K562 (cell line): ENCODE results near the gene C17orf113. TPM values are rescaled to one million over a fixed set of nuclear protein-coding genes. Genes with fewer than 3 reads are reported as not detected.
A peak's percentile ranks its signal among the peaks of the same experiment; 100 is the strongest.

Source experiments
- BHLHE40 ChIP-seq: IDR thresholded peaks from 2 replicates; pipeline ENCODE4 v1.6.1; 2011; ENCODE audit warnings: low read length, improper control_type of control experiment
- CBX2 ChIP-seq: fragments of 200-600 bp; sonication (generic); IDR thresholded peaks from one replicate; pipeline ENCODE4 v1.6.1; 2012; ENCODE audit warnings: mild to moderate bottlenecking, low read length, inconsistent platforms; ENCODE audit not compliant: insufficient read depth, poor library complexity, severe bottlenecking
- FOXK1 ChIP-seq: sonication (generic); formaldehyde crosslinking; IDR thresholded peaks from 2 replicates; pipeline ENCODE4 v1.8.0; 2022; ENCODE audit warnings: missing genetic modification reagents, mild to moderate bottlenecking, borderline replicate concordance
- FOXP4 ChIP-seq: sonication (generic); formaldehyde crosslinking; IDR thresholded peaks from 2 replicates; pipeline ENCODE4 v1.8.0; 2022; ENCODE audit warnings: mild to moderate bottlenecking, missing genetic modification reagents, borderline replicate concordance
- HNRNPL ChIP-seq: fragments of 200-400 bp; formaldehyde crosslinking; IDR thresholded peaks from 2 replicates; pipeline ENCODE4 v1.6.1; 2017; ENCODE audit warnings: low read depth, mild to moderate bottlenecking, low read length
- ILF3 ChIP-seq: fragments of 450-650 bp; IDR thresholded peaks from 2 replicates; pipeline ENCODE4 v1.6.1; 2018; ENCODE audit warnings: antibody characterized with exemption, mild to moderate bottlenecking, moderate library complexity, borderline replicate concordance
- L3MBTL2 ChIP-seq: fragments of 450-650 bp; IDR thresholded peaks from 2 replicates; pipeline ENCODE4 v1.6.1; 2016; ENCODE audit warnings: mild to moderate bottlenecking, moderate library complexity
- NFIX ChIP-seq: fragments of 250-450 bp; sonication (Bioruptor Pico); IDR thresholded peaks from 2 replicates; pipeline ENCODE4 v1.4.0; 2020; ENCODE audit warnings: low read depth, mild to moderate bottlenecking, moderate library complexity
- PCBP1 ChIP-seq: fragments of 200-400 bp; formaldehyde crosslinking; IDR thresholded peaks from 2 replicates; pipeline ENCODE4 v1.6.1; 2018; ENCODE audit warnings: mild to moderate bottlenecking, low read depth, low read length; ENCODE audit not compliant: poor library complexity, severe bottlenecking
- PTTG1 ChIP-seq: fragments of 450-650 bp; IDR thresholded peaks from 2 replicates; pipeline ENCODE4 v1.6.1; 2016; ENCODE audit warnings: low read depth, mild to moderate bottlenecking, missing genetic modification characterization, missing compliant biosample characterization
- SMARCB1 ChIP-seq: IDR thresholded peaks from 2 replicates; pipeline ENCODE4 v1.6.1; 2011; ENCODE audit warnings: improper control_type of control experiment, low read depth; ENCODE audit not compliant: insufficient read length
- THAP7 ChIP-seq: fragments of 250-450 bp; sonication (Bioruptor Pico); IDR thresholded peaks from 2 replicates; pipeline ENCODE4 v1.5.0; 2021
- TRIM28 ChIP-seq: fragments of 450-650 bp; IDR thresholded peaks from 2 replicates; pipeline ENCODE4 v1.6.1; 2017
- ZBTB33 ChIP-seq: sonication (generic); formaldehyde crosslinking; IDR thresholded peaks from 2 replicates; pipeline ENCODE4 v1.8.1; 2023; ENCODE audit warnings: mild to moderate bottlenecking, missing genetic modification reagents
- ZC3H4 ChIP-seq: sonication (generic); formaldehyde crosslinking; IDR thresholded peaks from 2 replicates; pipeline ENCODE4 v1.9.0; 2021; ENCODE audit warnings: missing genetic modification reagents, borderline replicate concordance
- ZFP1 ChIP-seq: fragments of 450-650 bp; formaldehyde crosslinking; IDR thresholded peaks from 2 replicates; pipeline ENCODE4 v1.4.0; 2020; ENCODE audit warnings: mild to moderate bottlenecking, mixed read lengths
- ZNF3 ChIP-seq: fragments of 250-450 bp; sonication (Bioruptor Pico); IDR thresholded peaks from 2 replicates; pipeline ENCODE4 v1.5.0; 2021; ENCODE audit warnings: mild to moderate bottlenecking, moderate library complexity
- ZNF695 ChIP-seq: fragments of 450-650 bp; formaldehyde crosslinking; IDR thresholded peaks from 2 replicates; pipeline ENCODE4 v1.4.0; 2020; ENCODE audit warnings: mild to moderate bottlenecking, moderate library complexity
- polyA plus RNA-seq, 8 experiments: library from polyadenylated mRNA; depleted of rRNA in 4 of 8; stranded (reverse) in 5 of 8; unstranded in 3 of 8; fragments of >200 nt; fragmentation: Nextera tagmentation in 2 of 8; fragmentation: Illumina TruSeq in 1 of 8; extraction: Ambion mirVana in 2 of 8; extraction: Trizol in 1 of 8; gene quantifications; 2 replicates each; pipeline versions ENCODE4 v1.2.1 to v1.2.3, GENCODE V29; 2011 to 2014; ENCODE audit warnings: inconsistent platforms in 1 of 8, missing spikeins in 1 of 8
- total RNA-seq, 7 experiments: library from RNA; depleted of rRNA in 6 of 7; stranded (reverse); fragments of >200 nt in 6 of 7; fragmentation: Illumina TruSeq in 2 of 7; extraction: Trizol in 2 of 7; gene quantifications; 2 replicates each; pipeline versions ENCODE4 v1.2.1 to v1.2.3, GENCODE V29; 2011 to 2021; ENCODE audit warnings: low replicate concordance in 1 of 7
- TF ChIP-seq, protein P1 (sequence below): sonication (generic); formaldehyde crosslinking; IDR thresholded peaks from 2 replicates; pipeline ENCODE4 v1.5.0; 2020; ENCODE audit warnings: missing genetic modification reagents

C17orf113 gene
- total and polyA plus RNA-seq, 9 of the 15 experiments (the other 6 are each of a cell fraction or from before 2014, with no cell fraction given) = 0.10 to 1.2 (median 0.31) TPM

GRCh38 chr17:42019509-42020404, 30.6 kb downstream of the C17orf113 start, which contains the start of gene NKIRAS2 (continued):
- TF ChIP-seq FOXK1 = no peak
- TF ChIP-seq PTTG1 = no peak
- 0 out of 2 replicates have a peak, but pooled peaks have one; percentile 9 for TF ChIP-seq TRIM28
- no peak for TF ChIP-seq ZFP1
- no peak; the same call in 1 of the 2 replicates for TF ChIP-seq L3MBTL2
- TF ChIP-seq, protein P1, sequence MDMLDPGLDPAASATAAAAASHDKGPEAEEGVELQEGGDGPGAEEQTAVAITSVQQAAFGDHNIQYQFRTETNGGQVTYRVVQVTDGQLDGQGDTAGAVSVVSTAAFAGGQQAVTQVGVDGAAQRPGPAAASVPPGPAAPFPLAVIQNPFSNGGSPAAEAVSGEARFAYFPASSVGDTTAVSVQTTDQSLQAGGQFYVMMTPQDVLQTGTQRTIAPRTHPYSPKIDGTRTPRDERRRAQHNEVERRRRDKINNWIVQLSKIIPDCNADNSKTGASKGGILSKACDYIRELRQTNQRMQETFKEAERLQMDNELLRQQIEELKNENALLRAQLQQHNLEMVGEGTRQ (CRISPR knock-in tag) = no peak
- TF ChIP-seq ZNF3 (CRISPR knock-in tag) = no peak
- TF ChIP-seq ZNF695 (CRISPR knock-in tag) = no peak
- TF ChIP-seq SMARCB1 = no peak
- TF ChIP-seq HNRNPL = no peak
- no peak for TF ChIP-seq ZBTB33
- TF ChIP-seq BHLHE40 = 0 out of 2 replicates have a peak, but pooled peaks have one; percentile 21
- no peak for TF ChIP-seq ILF3
- TF ChIP-seq FOXP4 (CRISPR knock-in tag) = no peak
- TF ChIP-seq ZC3H4 = no peak
- no peak for TF ChIP-seq CBX2
- no peak for TF ChIP-seq NFIX (CRISPR knock-in tag)
- TF ChIP-seq THAP7 = no peak
- peak; percentile 43 for TF ChIP-seq PCBP1
